MCF 10A (cell line): ENCODE data around the gene HP. TPM values are rescaled to one million over a fixed set of nuclear protein-coding genes. Genes with fewer than 3 reads are reported as not detected.

Experiments
- BruUV-seq: library from RNA; stranded (reverse); fragments of 400-500 nt; replicated peaks from 2 replicates; lab custom pipeline; 2021; lab: Mats Ljungman, UMichigan
- CTCF ChIA-PET: fragments of 300-600 bp; sonication (Branson Sonifier 250); formaldehyde crosslinking; extraction: SDS; loops from one replicate; lab custom pipeline; 2021; ENCODE audit warnings: antibody characterized with exemption, inconsistent platforms; lab: Yijun Ruan, JAX
- POLR2A ChIA-PET: fragments of 300-600, 350-650 bp; sonication (Branson Sonifier 250); formaldehyde crosslinking; extraction: SDS; loops from one replicate; lab custom pipeline; 2020; ENCODE audit warnings: antibody characterized with exemption, inconsistent platforms; lab: Yijun Ruan, JAX
- DNase-seq: peaks from one replicate; pipeline ENCODE4 v3.0.0-alpha.2; 2018; ENCODE audit not compliant: unreplicated experiment
- H3K27ac Mint-ChIP-seq: one replicate; pipeline ENCODE4 v1.8.0; 2022; ENCODE audit warnings: mild to moderate bottlenecking, low read depth, mixed read lengths; ENCODE audit not compliant: unreplicated experiment
- H3K27me3 Mint-ChIP-seq: one replicate; pipeline ENCODE4 v1.8.0; 2022; ENCODE audit warnings: mixed read lengths; ENCODE audit not compliant: insufficient read depth, unreplicated experiment
- H3K36me3 Mint-ChIP-seq: one replicate; pipeline ENCODE4 v1.8.0; 2022; ENCODE audit warnings: mild to moderate bottlenecking, moderate library complexity, mixed read lengths; ENCODE audit not compliant: insufficient read depth, unreplicated experiment
- H3K4me1 Mint-ChIP-seq: one replicate; pipeline ENCODE4 v1.8.0; 2022; ENCODE audit warnings: mixed read lengths; ENCODE audit not compliant: insufficient read depth, unreplicated experiment
- H3K4me3 Mint-ChIP-seq: one replicate; pipeline ENCODE4 v1.8.0; 2022; ENCODE audit warnings: mild to moderate bottlenecking, moderate library complexity, mixed read lengths; ENCODE audit not compliant: unreplicated experiment
- H3K9me3 Mint-ChIP-seq: one replicate; pipeline ENCODE4 v1.8.0; 2022; ENCODE audit warnings: mixed read lengths; ENCODE audit not compliant: unreplicated experiment
- intact Hi-C: fragments of 100-400 bp; cut with micrococcal nuclease; formaldehyde crosslinking; loops from 2 replicates; pipeline ENCODE4 v1.14.1; 2022
- total RNA-seq: library from RNA; stranded (reverse); gene quantifications from 2 replicates; pipeline ENCODE4 v1.2.3, GENCODE V29; 2022
- TF ChIP-seq, protein P1 (sequence below): fragments of 200-600 bp; IDR thresholded peaks from one replicate; pipeline ENCODE4 v1.8.0; 2022; ENCODE audit warnings: antibody characterized with exemption, mild to moderate bottlenecking; ENCODE audit not compliant: unreplicated experiment

HP gene
- total RNA-seq, 1 experiment from 2014 or later, result not detected

DNA sequence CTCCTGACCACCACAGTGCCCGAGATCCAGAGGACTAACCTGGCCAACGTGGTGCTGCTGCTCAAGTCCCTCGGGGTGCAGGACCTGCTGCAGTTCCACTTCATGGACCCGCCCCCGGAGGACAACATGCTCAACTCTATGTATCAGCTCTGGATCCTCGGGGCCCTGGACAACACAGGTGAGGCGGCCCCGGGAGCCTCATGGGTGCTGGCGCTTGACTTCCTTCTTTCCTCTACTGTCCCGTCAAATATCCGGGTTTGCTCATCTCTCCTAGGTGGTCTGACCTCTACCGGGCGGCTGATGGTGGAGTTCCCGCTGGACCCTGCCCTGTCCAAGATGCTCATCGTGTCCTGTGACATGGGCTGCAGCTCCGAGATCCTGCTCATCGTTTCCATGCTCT lies 53.1 kb downstream of the HP start:
- Mint-ChIP-seq H3K36me3 (peaks cover 97% of the 10 kb centered on the region), H3K9me3 (no peaks in the 10 kb centered on the region), H3K4me3 (no peak overlapping the region), H3K4me1 (no peaks in the 10 kb centered on the region), H3K27me3 (no peaks in the 10 kb centered on the region), H3K27ac (no peak overlapping the region)
- TF ChIP-seq, protein P1, sequence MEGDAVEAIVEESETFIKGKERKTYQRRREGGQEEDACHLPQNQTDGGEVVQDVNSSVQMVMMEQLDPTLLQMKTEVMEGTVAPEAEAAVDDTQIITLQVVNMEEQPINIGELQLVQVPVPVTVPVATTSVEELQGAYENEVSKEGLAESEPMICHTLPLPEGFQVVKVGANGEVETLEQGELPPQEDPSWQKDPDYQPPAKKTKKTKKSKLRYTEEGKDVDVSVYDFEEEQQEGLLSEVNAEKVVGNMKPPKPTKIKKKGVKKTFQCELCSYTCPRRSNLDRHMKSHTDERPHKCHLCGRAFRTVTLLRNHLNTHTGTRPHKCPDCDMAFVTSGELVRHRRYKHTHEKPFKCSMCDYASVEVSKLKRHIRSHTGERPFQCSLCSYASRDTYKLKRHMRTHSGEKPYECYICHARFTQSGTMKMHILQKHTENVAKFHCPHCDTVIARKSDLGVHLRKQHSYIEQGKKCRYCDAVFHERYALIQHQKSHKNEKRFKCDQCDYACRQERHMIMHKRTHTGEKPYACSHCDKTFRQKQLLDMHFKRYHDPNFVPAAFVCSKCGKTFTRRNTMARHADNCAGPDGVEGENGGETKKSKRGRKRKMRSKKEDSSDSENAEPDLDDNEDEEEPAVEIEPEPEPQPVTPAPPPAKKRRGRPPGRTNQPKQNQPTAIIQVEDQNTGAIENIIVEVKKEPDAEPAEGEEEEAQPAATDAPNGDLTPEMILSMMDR, result no peak
- CTCF ChIA-PET, result interaction anchor here (1.2 kb wide), 1 partner anchor 40 kb away, joined by 3 read pairs; no protein-coding TSS in a partner anchor
- POLR2A ChIA-PET, result interaction anchor here (0.7 kb wide), 1 partner anchor 108 kb away, joined by 3 read pairs; no protein-coding TSS in a partner anchor
- no peak for DNase-seq
- BruUV-seq, result no TSS peak
- intact Hi-C loops, result no loop called here

GRCh38 chr16:72108353-72109102 lies 54.2 kb downstream of the HP start:
- intact Hi-C loops, result no loop called here
- no peak overlapping the region for H3K27ac Mint-ChIP-seq
- TF ChIP-seq, protein P1, result no peak
- H3K4me3 Mint-ChIP-seq, result no peak overlapping the region
- POLR2A ChIA-PET, result no interaction called here
- H3K4me1 Mint-ChIP-seq, result no peaks in the 10 kb centered on the region
- CTCF ChIA-PET, result interaction anchor here (0.5 to 0.7 kb wide), 2 partner anchors 11 to 688 kb away, joined by 3 read pairs; no protein-coding TSS in a partner anchor
- peaks cover 95% of the 10 kb centered on the region for H3K36me3 Mint-ChIP-seq
- no TSS peak for BruUV-seq
- H3K9me3 Mint-ChIP-seq, result no peaks in the 10 kb centered on the region
- no peak for DNase-seq
- no peaks in the 10 kb centered on the region for H3K27me3 Mint-ChIP-seq

- no TSS peak for BruUV-seq
- Mint-ChIP-seq H3K4me1 (no peaks in the 10 kb centered on the region), H3K9me3 (no peaks in the 10 kb centered on the region), H3K27me3 (no peaks in the 10 kb centered on the region), H3K4me3 (no peak overlapping the region), H3K27ac (no peak overlapping the region), H3K36me3 (peaks cover 89% of the 10 kb centered on the region)
- TF ChIP-seq, protein P1, result no peak
- intact Hi-C loops, result no loop called here
- DNase-seq, result no peak
- ChIA-PET POLR2A (no interaction called here), CTCF (interaction anchor here (0.8 kb wide), 1 partner anchor 662 kb away, joined by 4 read pairs; no protein-coding TSS in a partner anchor)
Observed at GRCh38 chr16:72109300-72109699, 55.0 kb downstream of the HP start.

DNA sequence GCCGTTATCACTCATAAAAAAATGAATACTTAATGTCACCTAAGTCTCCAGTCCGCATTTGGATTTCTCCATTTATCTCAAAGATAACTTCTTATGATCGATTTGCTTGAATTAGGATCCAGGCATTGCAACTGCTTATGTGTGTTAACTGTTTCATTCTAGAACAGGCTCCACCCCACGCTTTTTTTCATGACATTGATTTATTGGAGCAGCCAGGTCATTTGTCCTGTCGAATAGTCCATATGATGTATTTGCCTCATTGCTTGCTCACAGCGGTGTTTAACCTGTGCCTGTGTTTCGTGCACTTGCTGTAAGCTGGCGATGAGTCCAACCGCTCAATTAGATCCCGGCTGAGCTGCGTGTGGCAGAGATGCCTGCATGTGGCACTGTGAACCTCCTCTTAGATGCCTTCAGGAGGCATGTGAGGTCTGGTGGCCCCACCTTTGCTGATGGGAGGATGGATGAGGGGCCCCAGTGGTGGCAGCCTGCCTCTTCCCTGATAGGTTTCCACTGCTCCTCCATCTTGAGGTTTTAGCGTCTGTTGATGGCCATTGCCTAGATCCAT lies 55.7 kb downstream of the HP start:
- no peak overlapping the region for H3K27ac Mint-ChIP-seq
- ChIA-PET CTCF (interaction anchor here (0.6 to 2.5 kb wide), 3 partner anchors 15 to 1261 kb away, joined by 3 to 16 read pairs (median 4); no protein-coding TSS in a partner anchor), POLR2A (no interaction called here)
- no TSS peak for BruUV-seq
- H3K4me3 Mint-ChIP-seq, result no peak overlapping the region
- TF ChIP-seq, protein P1, result no peak
- intact Hi-C loops, result no loop called here
- no peaks in the 10 kb centered on the region for H3K9me3 Mint-ChIP-seq
- H3K27me3 Mint-ChIP-seq, result no peaks in the 10 kb centered on the region
- DNase-seq, result no peak
- peaks cover 82% of the 10 kb centered on the region for H3K36me3 Mint-ChIP-seq
- no peaks in the 10 kb centered on the region for H3K4me1 Mint-ChIP-seq
